WTC11 (cell line): ENCODE results near the gene FASN. TPM values are rescaled to one million over a fixed set of nuclear protein-coding genes. Genes with fewer than 3 reads are reported as not detected.

Source experiments
- ATAC-seq: fragments of 200-7000 bp; cut with Tn5 transposase; 2 replicates; pipeline ENCODE4 v1.10.0; 2021; ENCODE audit warnings: mild to moderate bottlenecking, moderate library complexity
- CTCF ChIA-PET: fragments of 300-600 bp; sonication (Branson Sonifier 250); formaldehyde crosslinking; loops from one replicate; lab custom pipeline; 2021; ENCODE audit warnings: antibody characterized with exemption; lab: Charles Lee
- POLR2A ChIA-PET: fragments of 350-600 bp; sonication (Branson Sonifier 250); formaldehyde crosslinking; loops from one replicate; lab custom pipeline; 2021; ENCODE audit warnings: antibody characterized with exemption; lab: Charles Lee
- DNase-seq: peaks from one replicate; pipeline ENCODE4 v3.0.0; 2021; ENCODE audit warnings: low spot score
- H3K27ac Mint-ChIP-seq: 2 replicates; pipeline ENCODE4 v1.8.0; 2021; ENCODE audit warnings: mixed read lengths
- H3K27me3 Mint-ChIP-seq: 2 replicates; pipeline ENCODE4 v1.8.0; 2021; ENCODE audit warnings: low read depth, mild to moderate bottlenecking, moderate library complexity, mixed read lengths
- H3K36me3 Mint-ChIP-seq: 2 replicates; pipeline ENCODE4 v1.8.0; 2021; ENCODE audit warnings: mixed read lengths
- H3K4me1 Mint-ChIP-seq: 2 replicates; pipeline ENCODE4 v1.8.0; 2022; ENCODE audit warnings: mixed read lengths
- H3K4me3 Mint-ChIP-seq: 2 replicates; pipeline ENCODE4 v1.8.0; 2021; ENCODE audit warnings: mild to moderate bottlenecking, moderate library complexity, mixed read lengths
- H3K9me3 Mint-ChIP-seq: 2 replicates; pipeline ENCODE4 v1.8.0; 2021; ENCODE audit warnings: mixed read lengths
- ATF3 ChIP-seq: sonication (generic); formaldehyde crosslinking; conservative IDR thresholded peaks from 2 replicates; pipeline ENCODE4 v1.8.1; 2022; ENCODE audit warnings: mild to moderate bottlenecking, missing genetic modification reagents
- GTF2I ChIP-seq: fragments of 250-450 bp; sonication (Bioruptor Pico); conservative IDR thresholded peaks from 2 replicates; pipeline ENCODE4 v1.4.0; 2021; ENCODE audit warnings: mild to moderate bottlenecking
- IRF2 ChIP-seq: sonication (generic); formaldehyde crosslinking; IDR thresholded peaks from 2 replicates; pipeline ENCODE4 v1.8.0; 2022; ENCODE audit warnings: low read depth, missing genetic modification reagents, borderline replicate concordance
- JAZF1 ChIP-seq: fragments of 250-450 bp; sonication (Bioruptor Pico); IDR thresholded peaks from 2 replicates; pipeline ENCODE4 v1.9.0; 2021; ENCODE audit warnings: moderate library complexity, mild to moderate bottlenecking, inconsistent platforms
- NR2C2 ChIP-seq: sonication (generic); formaldehyde crosslinking; IDR thresholded peaks from 2 replicates; pipeline ENCODE4 v1.8.0; 2022; ENCODE audit warnings: mild to moderate bottlenecking, missing genetic modification reagents
- NR3C1 ChIP-seq: sonication (generic); formaldehyde crosslinking; conservative IDR thresholded peaks from 2 replicates; pipeline ENCODE4 v1.8.1; 2023; ENCODE audit warnings: low read depth, mild to moderate bottlenecking, missing genetic modification reagents
- OVOL2 ChIP-seq: fragments of 250-450 bp; sonication (Bioruptor Pico); IDR thresholded peaks from 2 replicates; pipeline ENCODE4 v1.9.0; 2021; ENCODE audit warnings: mild to moderate bottlenecking, borderline replicate concordance
- PRDM15 ChIP-seq: sonication (generic); formaldehyde crosslinking; IDR thresholded peaks from 2 replicates; pipeline ENCODE4 v1.8.0; 2022; ENCODE audit warnings: missing genetic modification reagents
- RORB ChIP-seq: fragments of 250-450 bp; sonication (Bioruptor Pico); IDR thresholded peaks from 2 replicates; pipeline ENCODE4 v1.9.0; 2021; ENCODE audit warnings: mild to moderate bottlenecking
- TEAD4 ChIP-seq: sonication (generic); formaldehyde crosslinking; IDR thresholded peaks from 2 replicates; pipeline ENCODE4 v1.8.0; 2022; ENCODE audit warnings: mild to moderate bottlenecking, missing genetic modification reagents
- ZMAT4 ChIP-seq: fragments of 250-450 bp; sonication (Bioruptor Pico); IDR thresholded peaks from 2 replicates; pipeline ENCODE4 v1.9.0; 2021; ENCODE audit warnings: mild to moderate bottlenecking
- ZNF121 ChIP-seq: sonication (generic); formaldehyde crosslinking; IDR thresholded peaks from 2 replicates; pipeline ENCODE4 v1.8.0; 2023; ENCODE audit warnings: missing genetic modification reagents
- ZNF219 ChIP-seq: sonication (generic); formaldehyde crosslinking; IDR thresholded peaks from 2 replicates; pipeline ENCODE4 v1.8.0; 2023; ENCODE audit warnings: missing genetic modification reagents, mild to moderate bottlenecking, borderline replicate concordance
- ZNF232 ChIP-seq: sonication (generic); formaldehyde crosslinking; IDR thresholded peaks from 2 replicates; pipeline ENCODE4 v1.8.0; 2022; ENCODE audit warnings: mild to moderate bottlenecking, missing genetic modification reagents
- total RNA-seq: library from RNA; stranded (reverse); gene quantifications from 3 replicates; pipeline ENCODE4 v1.2.3, GENCODE V29; 2021
- TF ChIP-seq, protein P1 (sequence below): sonication (generic); formaldehyde crosslinking; IDR thresholded peaks from 2 replicates; pipeline ENCODE4 v1.8.1; 2022; ENCODE audit warnings: mild to moderate bottlenecking, missing genetic modification reagents, moderate library complexity, borderline replicate concordance
- TF ChIP-seq, protein P2 (sequence below): sonication (generic); formaldehyde crosslinking; IDR thresholded peaks from 2 replicates; pipeline ENCODE4 v1.8.0; 2022; ENCODE audit warnings: mild to moderate bottlenecking, missing genetic modification reagents
- TF ChIP-seq, protein P3 (sequence below): fragments of 250-450 bp; sonication (Bioruptor Pico); IDR thresholded peaks from 2 replicates; pipeline ENCODE4 v1.9.0; 2021; ENCODE audit warnings: mild to moderate bottlenecking, borderline replicate concordance

FASN gene
- total RNA-seq, 1 experiment from 2014 or later: 742 TPM

DNA sequence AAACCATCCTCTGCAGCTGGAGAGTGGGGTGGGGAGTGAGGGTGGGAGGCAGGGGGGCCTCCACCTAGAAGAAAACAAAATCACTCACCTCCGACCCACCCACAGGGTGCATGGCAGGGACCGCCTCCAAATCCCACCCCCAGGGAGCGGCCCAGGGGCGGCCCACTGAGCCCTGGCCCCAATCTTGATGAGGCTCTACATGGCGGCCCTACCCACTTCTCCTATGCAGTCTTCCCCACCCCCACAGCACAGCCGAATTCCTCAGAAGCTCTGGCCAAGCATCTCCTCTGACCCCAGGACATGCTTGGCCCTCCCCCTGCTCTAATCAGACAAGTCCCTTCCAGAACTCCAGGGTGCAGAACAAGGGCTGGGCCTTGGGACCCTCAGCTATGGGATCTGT lies 18.2 kb upstream of the FASN start (continued):
- TF ChIP-seq, protein P1, sequence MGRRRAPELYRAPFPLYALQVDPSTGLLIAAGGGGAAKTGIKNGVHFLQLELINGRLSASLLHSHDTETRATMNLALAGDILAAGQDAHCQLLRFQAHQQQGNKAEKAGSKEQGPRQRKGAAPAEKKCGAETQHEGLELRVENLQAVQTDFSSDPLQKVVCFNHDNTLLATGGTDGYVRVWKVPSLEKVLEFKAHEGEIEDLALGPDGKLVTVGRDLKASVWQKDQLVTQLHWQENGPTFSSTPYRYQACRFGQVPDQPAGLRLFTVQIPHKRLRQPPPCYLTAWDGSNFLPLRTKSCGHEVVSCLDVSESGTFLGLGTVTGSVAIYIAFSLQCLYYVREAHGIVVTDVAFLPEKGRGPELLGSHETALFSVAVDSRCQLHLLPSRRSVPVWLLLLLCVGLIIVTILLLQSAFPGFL (CRISPR knock-in tag): no peak
- TF ChIP-seq IRF2: no peak
- TF ChIP-seq OVOL2 (CRISPR knock-in tag): no peak
- no peak for TF ChIP-seq TEAD4
- TF ChIP-seq NR2C2 (CRISPR knock-in tag): no peak
- no peak for TF ChIP-seq PRDM15
- TF ChIP-seq NR3C1 (CRISPR knock-in tag): no peak
- no peak for TF ChIP-seq JAZF1 (CRISPR knock-in tag)
- TF ChIP-seq ZMAT4 (CRISPR knock-in tag): no peak

DNA sequence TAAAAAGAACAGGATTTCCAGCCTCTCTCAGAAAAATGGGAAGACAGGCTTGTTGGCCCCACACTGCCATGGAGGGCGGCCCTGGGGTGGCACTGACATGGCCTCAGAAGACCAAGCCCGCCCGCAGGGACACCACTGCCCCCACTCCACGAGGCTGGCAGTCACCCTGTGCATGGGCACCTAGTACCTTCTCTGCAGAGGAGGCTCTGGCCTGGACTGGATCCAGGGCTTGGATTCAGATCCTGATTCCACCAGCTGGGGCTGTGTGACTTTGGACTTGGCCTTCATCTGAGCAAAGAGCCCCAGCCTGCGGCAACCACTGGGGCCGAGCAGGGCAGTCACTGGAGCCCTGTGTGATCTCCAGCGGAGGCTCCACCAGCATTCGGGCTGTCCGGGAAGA lies 16.8 kb upstream of the FASN start:
- ChIA-PET POLR2A (interaction anchor here (0.7 kb wide), 1 partner anchor 8 kb away, joined by 6 read pairs; no protein-coding TSS in a partner anchor), CTCF (interaction anchor here (1.3 to 1.8 kb wide), 2 partner anchors 9 to 93 kb away, joined by 4 read pairs; no protein-coding TSS in a partner anchor)
- no peak for DNase-seq

GRCh38 chr17:82114447-82114846 lies 16.4 kb upstream of the FASN start:
- peaks cover 10% of the 10 kb centered on the region for H3K4me1 Mint-ChIP-seq
- peaks cover 50% of the 10 kb centered on the region for H3K27me3 Mint-ChIP-seq
- no peak for TF ChIP-seq ATF3
- ATAC-seq (no peak), DNase-seq (no peak)
- POLR2A ChIA-PET: no interaction called here
- no peaks in the 10 kb centered on the region for H3K9me3 Mint-ChIP-seq
- CTCF ChIA-PET: interaction anchor here (1.3 to 1.8 kb wide), 3 partner anchors 8 to 93 kb away, joined by 4 to 5 read pairs (median 4); no protein-coding TSS in a partner anchor
- H3K27ac Mint-ChIP-seq: no peak overlapping the region
- H3K36me3 Mint-ChIP-seq: no peaks in the 10 kb centered on the region
- H3K4me3 Mint-ChIP-seq: no peak overlapping the region

More for the DNA sequence above, 16.8 kb upstream of the FASN start:
- Mint-ChIP-seq H3K36me3 (no peaks in the 10 kb centered on the region), H3K9me3 (no peaks in the 10 kb centered on the region), H3K27me3 (peaks cover 47% of the 10 kb centered on the region), H3K4me3 (no peak overlapping the region), H3K4me1 (peaks cover 10% of the 10 kb centered on the region), H3K27ac (no peak overlapping the region)
- no peak for TF ChIP-seq ZNF219 (CRISPR knock-in tag)
- no peak for ATAC-seq

DNA sequence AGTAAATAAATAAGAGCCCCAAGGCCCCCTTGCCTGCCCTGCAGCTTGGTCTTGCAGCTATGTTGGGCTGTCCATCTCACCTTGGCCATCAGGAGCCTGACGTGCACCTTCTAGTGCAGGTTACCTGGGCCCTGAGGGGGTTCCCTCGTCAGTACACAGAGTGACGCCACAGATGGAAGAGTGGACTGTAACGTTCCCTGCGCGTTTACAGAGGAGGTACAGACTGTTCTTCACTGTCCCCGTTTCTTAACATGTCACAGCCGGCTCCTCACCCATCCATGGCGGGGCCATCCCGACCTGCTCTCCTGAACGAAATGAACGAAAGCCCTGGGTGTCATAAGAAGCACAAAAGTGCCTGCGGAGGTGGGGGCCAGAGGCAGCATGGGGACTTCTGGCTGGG lies 15.9 kb upstream of the FASN start:
- H3K9me3 Mint-ChIP-seq: no peaks in the 10 kb centered on the region
- no peak for DNase-seq
- TF ChIP-seq ZNF121 (CRISPR knock-in tag): no peak
- TF ChIP-seq, all 79 proteins: peak for 0
- Mint-ChIP-seq H3K4me1 (peaks cover 10% of the 10 kb centered on the region), H3K27ac (no peak overlapping the region), H3K4me3 (no peak overlapping the region), H3K27me3 (peaks cover 55% of the 10 kb centered on the region), H3K36me3 (no peaks in the 10 kb centered on the region)
- ATAC-seq: no peak
- CTCF ChIA-PET: interaction anchor here (0.6 to 1.8 kb wide), 3 partner anchors 44 to 92 kb away, joined by 4 to 6 read pairs (median 5); no protein-coding TSS in a partner anchor
- POLR2A ChIA-PET: no interaction called here

- ChIA-PET CTCF (interaction anchor here (0.6 to 1.8 kb wide), 3 partner anchors 45 to 92 kb away, joined by 4 to 6 read pairs (median 5); no protein-coding TSS in a partner anchor), POLR2A (no interaction called here)
- Mint-ChIP-seq H3K4me3 (no peak overlapping the region), H3K4me1 (peaks cover 9% of the 10 kb centered on the region), H3K36me3 (no peaks in the 10 kb centered on the region), H3K27me3 (peaks cover 60% of the 10 kb centered on the region), H3K9me3 (no peaks in the 10 kb centered on the region), H3K27ac (no peak overlapping the region)
- ATAC-seq (no peak), DNase-seq (no peak)
- TF ChIP-seq JAZF1 (CRISPR knock-in tag) (no peak), RORB (no peak), ZNF219 (CRISPR knock-in tag) (no peak), ZNF232 (CRISPR knock-in tag) (no peak), GTF2I (no peak)
- TF ChIP-seq, protein P2, sequence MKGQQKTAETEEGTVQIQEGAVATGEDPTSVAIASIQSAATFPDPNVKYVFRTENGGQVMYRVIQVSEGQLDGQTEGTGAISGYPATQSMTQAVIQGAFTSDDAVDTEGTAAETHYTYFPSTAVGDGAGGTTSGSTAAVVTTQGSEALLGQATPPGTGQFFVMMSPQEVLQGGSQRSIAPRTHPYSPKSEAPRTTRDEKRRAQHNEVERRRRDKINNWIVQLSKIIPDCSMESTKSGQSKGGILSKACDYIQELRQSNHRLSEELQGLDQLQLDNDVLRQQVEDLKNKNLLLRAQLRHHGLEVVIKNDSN (CRISPR knock-in tag): no peak
- TF ChIP-seq, protein P3, sequence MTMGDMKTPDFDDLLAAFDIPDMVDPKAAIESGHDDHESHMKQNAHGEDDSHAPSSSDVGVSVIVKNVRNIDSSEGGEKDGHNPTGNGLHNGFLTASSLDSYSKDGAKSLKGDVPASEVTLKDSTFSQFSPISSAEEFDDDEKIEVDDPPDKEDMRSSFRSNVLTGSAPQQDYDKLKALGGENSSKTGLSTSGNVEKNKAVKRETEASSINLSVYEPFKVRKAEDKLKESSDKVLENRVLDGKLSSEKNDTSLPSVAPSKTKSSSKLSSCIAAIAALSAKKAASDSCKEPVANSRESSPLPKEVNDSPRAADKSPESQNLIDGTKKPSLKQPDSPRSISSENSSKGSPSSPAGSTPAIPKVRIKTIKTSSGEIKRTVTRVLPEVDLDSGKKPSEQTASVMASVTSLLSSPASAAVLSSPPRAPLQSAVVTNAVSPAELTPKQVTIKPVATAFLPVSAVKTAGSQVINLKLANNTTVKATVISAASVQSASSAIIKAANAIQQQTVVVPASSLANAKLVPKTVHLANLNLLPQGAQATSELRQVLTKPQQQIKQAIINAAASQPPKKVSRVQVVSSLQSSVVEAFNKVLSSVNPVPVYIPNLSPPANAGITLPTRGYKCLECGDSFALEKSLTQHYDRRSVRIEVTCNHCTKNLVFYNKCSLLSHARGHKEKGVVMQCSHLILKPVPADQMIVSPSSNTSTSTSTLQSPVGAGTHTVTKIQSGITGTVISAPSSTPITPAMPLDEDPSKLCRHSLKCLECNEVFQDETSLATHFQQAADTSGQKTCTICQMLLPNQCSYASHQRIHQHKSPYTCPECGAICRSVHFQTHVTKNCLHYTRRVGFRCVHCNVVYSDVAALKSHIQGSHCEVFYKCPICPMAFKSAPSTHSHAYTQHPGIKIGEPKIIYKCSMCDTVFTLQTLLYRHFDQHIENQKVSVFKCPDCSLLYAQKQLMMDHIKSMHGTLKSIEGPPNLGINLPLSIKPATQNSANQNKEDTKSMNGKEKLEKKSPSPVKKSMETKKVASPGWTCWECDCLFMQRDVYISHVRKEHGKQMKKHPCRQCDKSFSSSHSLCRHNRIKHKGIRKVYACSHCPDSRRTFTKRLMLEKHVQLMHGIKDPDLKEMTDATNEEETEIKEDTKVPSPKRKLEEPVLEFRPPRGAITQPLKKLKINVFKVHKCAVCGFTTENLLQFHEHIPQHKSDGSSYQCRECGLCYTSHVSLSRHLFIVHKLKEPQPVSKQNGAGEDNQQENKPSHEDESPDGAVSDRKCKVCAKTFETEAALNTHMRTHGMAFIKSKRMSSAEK (CRISPR knock-in tag): no peak
These were observed 15.4 kb upstream of the FASN start for GRCh38 chr17:82113422-82113821.
